NCI-H446 (cell line): ENCODE data around the gene ANO2.

Experiments used
- DNase-seq, 2 experiments: peaks; one replicate each; lab custom pipeline; 2025; lab: John Stamatoyannopoulos, UW

Gene ANO2

DNA sequence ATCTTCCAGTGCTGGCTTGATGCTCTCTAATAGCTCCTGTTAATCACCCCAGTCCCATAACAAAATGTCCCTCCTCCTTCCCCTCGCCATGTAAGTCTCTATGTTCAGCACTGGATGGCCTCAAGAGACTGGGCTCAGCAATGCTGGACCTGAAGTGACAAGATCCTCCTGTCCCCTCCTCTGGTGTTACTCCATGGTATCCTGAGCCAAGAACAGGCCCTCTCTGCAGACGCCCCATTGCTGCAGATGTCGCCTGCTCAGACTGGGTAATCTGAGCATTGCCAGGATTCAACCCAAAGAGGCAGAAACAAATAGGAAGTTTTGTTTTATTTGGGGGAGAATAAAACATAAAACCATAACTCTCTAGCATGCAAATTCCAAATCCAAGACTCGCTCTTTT, 363.4 kb downstream of the ANO2 start:
- DNase-seq = no peak

- DNase-seq = no peak
Observed at GRCh38 chr12:5581019-5581418, 364.0 kb downstream of the ANO2 start.

- DNase-seq = no peak
Observed at GRCh38 chr12:5578775-5579174, 366.3 kb downstream of the ANO2 start.

GRCh38 chr12:5577741-5578140, 367.3 kb downstream of the ANO2 start:
- no peak for DNase-seq

GRCh38 chr12:5577211-5577612, 367.8 kb downstream of the ANO2 start:
- no peak for DNase-seq

DNA sequence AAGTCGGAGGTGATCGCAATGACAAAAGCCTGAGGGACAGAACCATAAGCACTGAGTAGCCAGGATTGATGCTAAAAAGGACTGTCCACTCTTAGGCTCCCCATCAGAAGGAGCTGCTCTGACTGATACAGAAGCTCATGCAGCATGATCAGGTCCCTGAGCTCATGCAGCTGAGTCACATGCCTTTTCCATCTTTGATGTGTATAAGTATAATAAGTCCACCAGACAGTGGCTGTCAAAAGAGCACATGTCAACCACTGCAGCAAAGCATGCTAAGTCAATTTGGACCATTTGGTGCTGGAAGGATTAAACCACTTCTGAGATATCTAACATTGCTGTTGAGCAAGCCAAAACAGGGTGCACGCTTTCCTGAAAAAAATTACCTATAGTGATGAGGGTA, 369.1 kb downstream of the ANO2 start:
- no peak for DNase-seq

DNA sequence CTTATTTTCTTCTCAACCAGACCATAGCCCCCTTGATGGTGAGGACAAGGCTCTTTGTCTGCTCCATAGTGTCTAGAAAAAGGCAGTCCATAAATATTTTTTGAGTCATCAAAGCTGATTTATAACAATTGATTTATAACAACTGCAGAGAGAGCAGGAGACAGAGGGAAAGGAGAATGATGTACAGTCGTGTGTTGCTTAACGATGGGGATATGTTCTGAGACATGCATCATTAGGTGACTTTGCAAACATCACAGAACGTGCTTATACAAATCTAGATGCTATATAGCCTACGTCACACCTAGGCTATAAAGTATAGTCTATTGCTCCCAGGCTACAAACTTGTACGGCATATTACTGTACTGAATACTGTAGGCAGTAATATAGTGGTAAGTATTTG, 369.8 kb downstream of the ANO2 start:
- DNase-seq = no peak

DNA sequence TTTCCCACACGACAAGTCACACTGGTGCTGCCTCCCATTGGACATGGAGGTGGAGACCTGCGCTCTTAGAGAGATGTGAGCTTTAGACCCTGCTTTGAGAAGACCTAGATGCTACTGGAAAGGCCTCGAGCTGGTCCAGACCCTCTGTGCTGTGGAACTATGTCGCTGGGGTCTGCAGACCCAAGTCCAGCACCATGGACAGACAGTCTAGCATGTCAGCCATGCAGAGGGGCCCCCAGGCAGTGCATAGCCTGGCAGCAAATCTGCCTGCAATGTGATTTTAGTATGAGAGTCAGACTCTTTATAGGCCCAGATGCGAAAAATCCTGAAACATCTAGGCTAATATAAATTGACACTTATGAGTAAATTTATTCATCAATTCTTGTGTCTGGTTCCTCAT, 371.7 kb downstream of the ANO2 start:
- no peak for DNase-seq

- DNase-seq = no peak
Observed at GRCh38 chr12:5571115-5571514, 373.9 kb downstream of the ANO2 start.

GRCh38 chr12:5570416-5570815, 374.6 kb downstream of the ANO2 start:
- no peak for DNase-seq

GRCh38 chr12:5568325-5568981, 376.6 kb downstream of the ANO2 start:
- no peak for DNase-seq

GRCh38 chr12:5567016-5567725, 377.9 kb downstream of the ANO2 start:
- no peak for DNase-seq

- no peak for DNase-seq
Observed at GRCh38 chr12:5565933-5566599, 379.0 kb downstream of the ANO2 start.

- no peak for DNase-seq
Observed at GRCh38 chr12:5562581-5562980, 382.5 kb downstream of the ANO2 start.

GRCh38 chr12:5561846-5562245, 383.2 kb downstream of the ANO2 start:
- no peak for DNase-seq

DNA sequence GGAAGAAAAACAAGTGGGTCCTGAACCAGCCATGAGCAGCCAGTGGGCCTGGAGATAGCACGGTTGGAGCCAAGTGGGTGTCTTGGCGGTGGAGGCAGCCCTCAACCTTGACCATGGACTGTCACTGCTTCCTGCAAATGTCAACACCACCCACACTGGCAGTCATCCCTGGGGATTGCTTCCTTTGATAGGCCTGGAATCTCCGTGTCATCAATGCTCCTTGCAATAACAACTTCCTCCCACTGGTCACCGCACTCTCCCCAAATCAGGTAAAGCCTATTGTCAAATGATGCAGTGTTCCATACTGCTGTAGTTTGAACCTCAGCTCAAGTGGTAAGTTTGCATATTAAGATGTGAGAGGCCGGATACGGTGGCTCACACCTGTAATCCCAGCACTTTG, 384.0 kb downstream of the ANO2 start:
- DNase-seq = no peak

GRCh38 chr12:5560265-5560664, 384.8 kb downstream of the ANO2 start:
- no peak for DNase-seq

GRCh38 chr12:5557906-5558305, 387.2 kb downstream of the ANO2 start:
- DNase-seq = no peak

- DNase-seq = no peak
Observed at GRCh38 chr12:5556946-5557673, 387.9 kb downstream of the ANO2 start.

DNA sequence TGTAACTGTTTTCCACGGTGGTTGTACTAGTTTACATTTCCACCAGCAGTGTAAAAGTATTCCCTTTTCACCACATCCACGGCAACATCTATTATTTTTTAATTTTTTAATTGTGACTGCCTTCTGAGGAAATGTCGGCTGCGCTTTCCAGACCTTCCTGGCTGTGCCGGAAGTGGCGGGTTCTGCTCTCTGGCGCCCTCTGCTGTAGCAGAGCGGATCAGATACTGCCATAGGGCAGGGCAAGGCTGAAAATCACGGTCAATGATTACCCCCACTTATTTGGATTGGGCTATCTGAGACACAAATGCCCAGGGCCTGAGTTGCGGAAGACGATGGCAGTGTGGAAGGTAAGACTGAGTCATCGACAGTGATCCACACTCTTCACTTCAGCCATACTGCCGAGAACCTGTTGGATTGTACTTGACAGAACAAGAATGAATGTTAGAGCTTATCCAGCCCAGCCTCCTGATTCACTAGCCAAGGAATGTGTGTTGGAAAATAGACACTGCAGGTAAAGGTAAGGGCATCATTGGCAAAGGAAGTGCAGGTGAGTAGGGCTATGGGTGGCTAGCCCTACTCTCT, 388.9 kb downstream of the ANO2 start:
- DNase-seq = peak in 1 of 2 experiments; percentile 46

- no peak for DNase-seq
Observed at GRCh38 chr12:5554711-5555110, 390.3 kb downstream of the ANO2 start.

- DNase-seq = no peak
Observed at GRCh38 chr12:5549011-5549410, 396.0 kb downstream of the ANO2 start.
